Measurements from ENCODE around the gene UBE2V1.

- no peak for TF ChIP-seq POLR2A (IDR thresholded peaks at IDR 0.05)
- no peak for TF ChIP-seq CTCF (IDR thresholded peaks at IDR 0.05)
These were observed 20.7 kb upstream of the UBE2V1 start for GRCh38 chr20:50133474-50134217.

Data from uterus (tissue), 2 donors.